SK-N-SH treated with all-trans-retinoic acid at 6 μM for 48 hours (cell line): ENCODE measurements around the gene WDR38.

Source experiments
- BACH2 ChIP-seq: fragments of 250-450 bp; sonication (Bioruptor Pico); IDR thresholded peaks from 2 replicates; pipeline ENCODE4 v1.9.0; 2021; ENCODE audit warnings: mild to moderate bottlenecking, borderline replicate concordance
- CSRNP3 ChIP-seq: fragments of 250-450 bp; sonication (Bioruptor Pico); IDR thresholded peaks from 2 replicates; pipeline ENCODE4 v1.5.1; 2021; ENCODE audit warnings: mild to moderate bottlenecking, moderate library complexity
- ESRRG ChIP-seq: fragments of 250-450 bp; sonication (Bioruptor Pico); IDR thresholded peaks from 2 replicates; pipeline ENCODE4 v1.6.1; 2021; ENCODE audit warnings: mild to moderate bottlenecking
- GLIS3 ChIP-seq: fragments of 250-450 bp; sonication (Bioruptor Pico); IDR thresholded peaks from 2 replicates; pipeline ENCODE4 v1.5.0; 2020; ENCODE audit warnings: mild to moderate bottlenecking, moderate library complexity
- OSR1 ChIP-seq: fragments of 250-450 bp; sonication (Bioruptor Pico); IDR thresholded peaks from 2 replicates; pipeline ENCODE4 v1.8.0; 2022; ENCODE audit warnings: moderate library complexity, mild to moderate bottlenecking, inconsistent platforms
- POU6F1 ChIP-seq: fragments of 250-450 bp; sonication (Bioruptor Pico); IDR thresholded peaks from 2 replicates; pipeline ENCODE4 v1.8.0; 2021; ENCODE audit warnings: low read depth, mild to moderate bottlenecking, moderate library complexity, borderline replicate concordance
- PPARA ChIP-seq: fragments of 250-450 bp; sonication (Bioruptor Pico); IDR thresholded peaks from 2 replicates; pipeline ENCODE4 v1.5.0; 2020; ENCODE audit warnings: mild to moderate bottlenecking, borderline replicate concordance
- RARB ChIP-seq: fragments of 250-450 bp; sonication (Bioruptor Pico); IDR thresholded peaks from 2 replicates; pipeline ENCODE4 v1.8.0; 2021; ENCODE audit warnings: mild to moderate bottlenecking, moderate library complexity
- ZFP3 ChIP-seq: fragments of 250-450 bp; sonication (Bioruptor Pico); IDR thresholded peaks from 2 replicates; pipeline ENCODE4 v1.5.0; 2020; ENCODE audit warnings: mild to moderate bottlenecking, moderate library complexity
- ZFP30 ChIP-seq: fragments of 450-650 bp; formaldehyde crosslinking; IDR thresholded peaks from 2 replicates; pipeline ENCODE4 v1.5.0; 2022; ENCODE audit warnings: mild to moderate bottlenecking, moderate library complexity
- ZNF565 ChIP-seq: fragments of 450-650 bp; formaldehyde crosslinking; conservative IDR thresholded peaks from 2 replicates; pipeline ENCODE4 v1.5.0; 2020; ENCODE audit warnings: low read depth, mild to moderate bottlenecking, moderate library complexity
- ZNF8 ChIP-seq: fragments of 450-650 bp; formaldehyde crosslinking; IDR thresholded peaks from 2 replicates; pipeline ENCODE4 v1.5.0; 2020; ENCODE audit warnings: mild to moderate bottlenecking, moderate library complexity
- TF ChIP-seq, protein P1 (sequence below): fragments of 250-450 bp; sonication (Bioruptor Pico); IDR thresholded peaks from 2 replicates; pipeline ENCODE4 v1.5.0; 2020; ENCODE audit warnings: mild to moderate bottlenecking, moderate library complexity
- TF ChIP-seq, protein P2 (sequence below): fragments of 250-450 bp; sonication (Bioruptor Pico); IDR thresholded peaks from 2 replicates; pipeline ENCODE4 v1.8.0; 2020; ENCODE audit warnings: mild to moderate bottlenecking, moderate library complexity, borderline replicate concordance

- TF ChIP-seq, protein P1, sequence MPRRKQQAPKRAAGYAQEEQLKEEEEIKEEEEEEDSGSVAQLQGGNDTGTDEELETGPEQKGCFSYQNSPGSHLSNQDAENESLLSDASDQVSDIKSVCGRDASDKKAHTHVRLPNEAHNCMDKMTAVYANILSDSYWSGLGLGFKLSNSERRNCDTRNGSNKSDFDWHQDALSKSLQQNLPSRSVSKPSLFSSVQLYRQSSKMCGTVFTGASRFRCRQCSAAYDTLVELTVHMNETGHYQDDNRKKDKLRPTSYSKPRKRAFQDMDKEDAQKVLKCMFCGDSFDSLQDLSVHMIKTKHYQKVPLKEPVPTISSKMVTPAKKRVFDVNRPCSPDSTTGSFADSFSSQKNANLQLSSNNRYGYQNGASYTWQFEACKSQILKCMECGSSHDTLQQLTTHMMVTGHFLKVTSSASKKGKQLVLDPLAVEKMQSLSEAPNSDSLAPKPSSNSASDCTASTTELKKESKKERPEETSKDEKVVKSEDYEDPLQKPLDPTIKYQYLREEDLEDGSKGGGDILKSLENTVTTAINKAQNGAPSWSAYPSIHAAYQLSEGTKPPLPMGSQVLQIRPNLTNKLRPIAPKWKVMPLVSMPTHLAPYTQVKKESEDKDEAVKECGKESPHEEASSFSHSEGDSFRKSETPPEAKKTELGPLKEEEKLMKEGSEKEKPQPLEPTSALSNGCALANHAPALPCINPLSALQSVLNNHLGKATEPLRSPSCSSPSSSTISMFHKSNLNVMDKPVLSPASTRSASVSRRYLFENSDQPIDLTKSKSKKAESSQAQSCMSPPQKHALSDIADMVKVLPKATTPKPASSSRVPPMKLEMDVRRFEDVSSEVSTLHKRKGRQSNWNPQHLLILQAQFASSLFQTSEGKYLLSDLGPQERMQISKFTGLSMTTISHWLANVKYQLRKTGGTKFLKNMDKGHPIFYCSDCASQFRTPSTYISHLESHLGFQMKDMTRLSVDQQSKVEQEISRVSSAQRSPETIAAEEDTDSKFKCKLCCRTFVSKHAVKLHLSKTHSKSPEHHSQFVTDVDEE, result no peak
- TF ChIP-seq POU6F1 (CRISPR knock-in tag), result no peak
- TF ChIP-seq ESRRG (CRISPR knock-in tag), result no peak
- TF ChIP-seq, protein P2, sequence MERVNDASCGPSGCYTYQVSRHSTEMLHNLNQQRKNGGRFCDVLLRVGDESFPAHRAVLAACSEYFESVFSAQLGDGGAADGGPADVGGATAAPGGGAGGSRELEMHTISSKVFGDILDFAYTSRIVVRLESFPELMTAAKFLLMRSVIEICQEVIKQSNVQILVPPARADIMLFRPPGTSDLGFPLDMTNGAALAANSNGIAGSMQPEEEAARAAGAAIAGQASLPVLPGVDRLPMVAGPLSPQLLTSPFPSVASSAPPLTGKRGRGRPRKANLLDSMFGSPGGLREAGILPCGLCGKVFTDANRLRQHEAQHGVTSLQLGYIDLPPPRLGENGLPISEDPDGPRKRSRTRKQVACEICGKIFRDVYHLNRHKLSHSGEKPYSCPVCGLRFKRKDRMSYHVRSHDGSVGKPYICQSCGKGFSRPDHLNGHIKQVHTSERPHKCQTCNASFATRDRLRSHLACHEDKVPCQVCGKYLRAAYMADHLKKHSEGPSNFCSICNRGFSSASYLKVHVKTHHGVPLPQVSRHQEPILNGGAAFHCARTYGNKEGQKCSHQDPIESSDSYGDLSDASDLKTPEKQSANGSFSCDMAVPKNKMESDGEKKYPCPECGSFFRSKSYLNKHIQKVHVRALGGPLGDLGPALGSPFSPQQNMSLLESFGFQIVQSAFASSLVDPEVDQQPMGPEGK (CRISPR knock-in tag), result no peak
- TF ChIP-seq ZFP3 (CRISPR knock-in tag), result no peak
- TF ChIP-seq ZNF565 (CRISPR knock-in tag), result no peak
- no peak for TF ChIP-seq ZFP30
- no peak for TF ChIP-seq RARB
- no peak for TF ChIP-seq ZNF8 (CRISPR knock-in tag)
- no peak for TF ChIP-seq PPARA
- no peak for TF ChIP-seq GLIS3 (CRISPR knock-in tag)
- no peak for TF ChIP-seq OSR1 (CRISPR knock-in tag)
- no peak for TF ChIP-seq BACH2
- no peak for TF ChIP-seq CSRNP3 (CRISPR knock-in tag)
Observed at GRCh38 chr9:124899845-124900244, 46.6 kb downstream of the WDR38 start.
